ENCODE measurements around the gene GID8.

GID8 gene

GRCh38 chr20:62979876-62980373 is 42.0 kb downstream of the GID8 start:
- no peak for TF ChIP-seq CTCF (conservative IDR thresholded peaks at IDR 0.05; ENCODE audit: low read depth)
- POLR2A ChIA-PET (ENCODE audit: low non-redundant PET), result no interaction called here
- no peak for DNase-seq (ENCODE audit: low spot score)
- CTCF ChIA-PET, result interaction anchor here (0.6 to 1.6 kb wide), 6 partner anchors 9 to 182 kb away, joined by 3 to 8 read pairs (median 4); partner anchors contain the start of gene BHLHE23
- no peak overlapping the region for H3K27ac ChIP-seq

GRCh38 chr20:62980380-62980960 is 42.5 kb downstream of the GID8 start:
- no peak overlapping the region for H3K27ac ChIP-seq
- no peak for TF ChIP-seq CTCF (conservative IDR thresholded peaks at IDR 0.05; ENCODE audit: low read depth)
- CTCF ChIA-PET, result interaction anchor here (1.0 to 1.6 kb wide), 4 partner anchors 10 to 28 kb away, joined by 3 to 8 read pairs (median 5); partner anchors contain the start of gene BHLHE23
- DNase-seq (ENCODE audit: low spot score), result no peak
- POLR2A ChIA-PET (ENCODE audit: low non-redundant PET), result no interaction called here

GRCh38 chr20:62980970-62981369 is 43.0 kb downstream of the GID8 start:
- CTCF ChIA-PET, result interaction anchor here (1.0 to 1.6 kb wide), 3 partner anchors 10 to 28 kb away, joined by 3 to 8 read pairs (median 6); no protein-coding TSS in a partner anchor
- H3K27ac ChIP-seq, result no peak overlapping the region
- peak; percentile 45 for DNase-seq (ENCODE audit: low spot score)
- POLR2A ChIA-PET (ENCODE audit: low non-redundant PET), result no interaction called here
- no peak for TF ChIP-seq CTCF (conservative IDR thresholded peaks at IDR 0.05; ENCODE audit: low read depth)

- POLR2A ChIA-PET (ENCODE audit: low non-redundant PET), result no interaction called here
- DNase-seq (ENCODE audit: low spot score), result no peak
- CTCF ChIA-PET, result interaction anchor here (1.4 to 1.9 kb wide), 3 partner anchors 8 to 27 kb away, joined by 4 to 7 read pairs (median 7); no protein-coding TSS in a partner anchor
- no peak overlapping the region for H3K27ac ChIP-seq
- TF ChIP-seq CTCF (conservative IDR thresholded peaks at IDR 0.05; ENCODE audit: low read depth), result no peak
Observed at GRCh38 chr20:62982124-62983075, 44.5 kb downstream of the GID8 start.

GRCh38 chr20:62983210-62983609 is 45.3 kb downstream of the GID8 start:
- no peak overlapping the region for H3K27ac ChIP-seq
- CTCF ChIA-PET, result interaction anchor here (1.4 to 1.9 kb wide), 3 partner anchors 8 to 26 kb away, joined by 4 to 7 read pairs (median 7); no protein-coding TSS in a partner anchor
- no peak for TF ChIP-seq CTCF (conservative IDR thresholded peaks at IDR 0.05; ENCODE audit: low read depth)
- DNase-seq (ENCODE audit: low spot score), result no peak
- POLR2A ChIA-PET (ENCODE audit: low non-redundant PET), result no interaction called here

Measured in RWPE1 (cell line).